HG03060 (cell line): ENCODE data around the gene TRIM44.
A peak's percentile ranks its signal among the peaks of the same experiment; 100 is the strongest.

ENCODE experiments used
- ATAC-seq: cut with Tn5 transposase; IDR thresholded peaks from one replicate; pipeline ENCODE4 v1.9.1; 2021; ENCODE audit warnings: low read depth, moderate number of reproducible peaks; ENCODE audit not compliant: unreplicated experiment

The TRIM44 gene

GRCh38 chr11:35783809-35784208, 121.2 kb downstream of the TRIM44 start:
- ATAC-seq, result no peak

- no peak for ATAC-seq
Observed at GRCh38 chr11:35784699-35785098, 122.1 kb downstream of the TRIM44 start.

- ATAC-seq, result peak; percentile 44
Observed at GRCh38 chr11:35785287-35786167, 123.0 kb downstream of the TRIM44 start.

- no peak for ATAC-seq
Observed at GRCh38 chr11:35786188-35786587, 123.6 kb downstream of the TRIM44 start.

- ATAC-seq, result no peak
Observed at GRCh38 chr11:35787013-35787504, 124.5 kb downstream of the TRIM44 start.

GRCh38 chr11:35787626-35788025, 125.1 kb downstream of the TRIM44 start:
- ATAC-seq, result no peak

GRCh38 chr11:35791088-35791958, 128.7 kb downstream of the TRIM44 start:
- no peak for ATAC-seq

- no peak for ATAC-seq
Observed at GRCh38 chr11:35792148-35792845, 129.7 kb downstream of the TRIM44 start.

GRCh38 chr11:35792846-35793192, 130.2 kb downstream of the TRIM44 start:
- no peak for ATAC-seq

GRCh38 chr11:35794333-35794732, 131.8 kb downstream of the TRIM44 start:
- no peak for ATAC-seq

GRCh38 chr11:35794850-35795249, 132.3 kb downstream of the TRIM44 start:
- no peak for ATAC-seq

GRCh38 chr11:35796562-35796961, 134.0 kb downstream of the TRIM44 start:
- ATAC-seq, result no peak

- ATAC-seq, result no peak
Observed at GRCh38 chr11:35798423-35798822, 135.8 kb downstream of the TRIM44 start.

GRCh38 chr11:35798983-35799382, 136.4 kb downstream of the TRIM44 start:
- ATAC-seq, result no peak

GRCh38 chr11:35799655-35800054, 137.1 kb downstream of the TRIM44 start:
- no peak for ATAC-seq

GRCh38 chr11:35800970-35801953, 138.7 kb downstream of the TRIM44 start:
- peak; percentile 73 for ATAC-seq

- no peak for ATAC-seq
Observed at GRCh38 chr11:35802221-35802620, 139.6 kb downstream of the TRIM44 start.

GRCh38 chr11:35802672-35803071, 140.1 kb downstream of the TRIM44 start:
- ATAC-seq, result no peak

- no peak for ATAC-seq
Observed at GRCh38 chr11:35803115-35803514, 140.5 kb downstream of the TRIM44 start.
